ACC112 (cell line): ENCODE data around the gene EIF5A2.

Source experiments
- H2AFZ ChIP-seq: fragments of 200-600 bp; sonication (generic); one replicate; pipeline ENCODE4 v1.6.0; 2017; ENCODE audit warnings: antibody characterized with exemption, low read length; ENCODE audit not compliant: unreplicated experiment
- H3K27ac ChIP-seq: fragments of 200-600 bp; sonication (generic); 2 replicates; pipeline ENCODE4 v1.5.1; 2014; ENCODE audit warnings: low read depth, mild to moderate bottlenecking, antibody characterized with exemption, low read length, moderate library complexity
- H3K27me3 ChIP-seq: fragments of 200-600 bp; sonication (generic); 2 replicates; pipeline ENCODE4 v1.6.1; 2014; ENCODE audit warnings: mild to moderate bottlenecking, antibody characterized with exemption, low read length, moderate library complexity, mixed read lengths; ENCODE audit not compliant: insufficient read depth
- H3K36me3 ChIP-seq: fragments of 200-600 bp; sonication (generic); 2 replicates; pipeline ENCODE4 v1.6.1; 2016; ENCODE audit warnings: mild to moderate bottlenecking, antibody characterized with exemption, low read length, moderate library complexity, mixed read lengths; ENCODE audit not compliant: insufficient read depth
- H3K4me1 ChIP-seq: fragments of 200-600 bp; sonication (generic); one replicate; pipeline ENCODE4 v1.6.1; 2016; ENCODE audit warnings: low read length, mixed read lengths; ENCODE audit not compliant: insufficient read depth, unreplicated experiment, control insufficient read depth
- H3K4me3 ChIP-seq: fragments of 200-600 bp; sonication (generic); 2 replicates; pipeline ENCODE4 v1.5.1; 2014; ENCODE audit warnings: mild to moderate bottlenecking, low read depth, low read length
- H3K79me2 ChIP-seq: fragments of 200-600 bp; sonication (generic); one replicate; pipeline ENCODE4 v1.6.0; 2016; ENCODE audit warnings: low read length; ENCODE audit not compliant: control insufficient read depth, unreplicated experiment, insufficient read depth

The EIF5A2 gene

GRCh38 chr3:170858599-170858998 is 49.8 kb downstream of the EIF5A2 start:
- Histone ChIP-seq H3K4me3 (no peak overlapping the region), H3K36me3 (no peaks in the 10 kb centered on the region), H3K27ac (no peak overlapping the region)

GRCh38 chr3:170852324-170852723 is 56.1 kb downstream of the EIF5A2 start:
- no peaks in the 10 kb centered on the region for H3K4me1 ChIP-seq
- H3K79me2 ChIP-seq = no peaks in the 10 kb centered on the region
- no peaks in the 10 kb centered on the region for H3K36me3 ChIP-seq
- H3K4me3 ChIP-seq = no peak overlapping the region
- H3K27ac ChIP-seq = no peak overlapping the region
- H2AFZ ChIP-seq = no peak overlapping the region
- H3K27me3 ChIP-seq = no peaks in the 10 kb centered on the region

More at GRCh38 chr3:170858599-170858998, 49.8 kb downstream of the EIF5A2 start:
- H3K79me2 ChIP-seq = no peaks in the 10 kb centered on the region
- no peaks in the 10 kb centered on the region for H3K27me3 ChIP-seq
- H2AFZ ChIP-seq = no peak overlapping the region
- peaks cover 5% of the 10 kb centered on the region for H3K4me1 ChIP-seq

DNA sequence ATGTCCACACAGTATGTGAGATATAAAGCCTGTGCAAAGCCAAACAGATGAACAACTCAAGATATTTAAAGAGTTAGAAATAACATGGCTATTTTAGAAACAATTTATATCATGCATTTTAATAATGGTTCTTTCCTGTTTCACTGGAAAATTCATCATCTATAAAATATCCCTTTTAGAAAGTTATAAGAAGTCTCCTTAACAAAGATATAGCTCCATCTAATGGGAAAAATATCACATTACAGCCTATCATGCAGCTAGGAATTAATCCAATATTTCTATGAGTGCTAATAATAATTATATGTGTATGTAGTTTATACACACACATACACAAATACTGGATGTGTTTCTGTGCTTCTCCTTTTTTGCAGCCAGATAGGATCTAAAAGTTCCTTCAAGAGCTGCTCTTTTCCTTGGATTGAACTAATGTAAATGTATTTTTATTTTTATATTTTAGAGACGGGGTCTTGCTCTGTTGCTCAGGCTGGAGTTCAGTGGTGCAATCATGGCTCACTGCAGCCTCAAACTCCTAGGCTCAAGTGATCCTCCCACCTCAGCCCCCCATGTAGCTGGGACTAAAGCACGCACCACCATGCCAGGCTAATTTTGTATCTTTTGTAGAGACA is 60.0 kb downstream of the EIF5A2 start:
- Histone ChIP-seq H3K27me3 (no peaks in the 10 kb centered on the region), H3K4me3 (no peak overlapping the region), H3K79me2 (no peaks in the 10 kb centered on the region), H3K27ac (no peak overlapping the region), H2AFZ (peak overlapping the region; percentile 31), H3K4me1 (no peaks in the 10 kb centered on the region), H3K36me3 (no peaks in the 10 kb centered on the region)

DNA sequence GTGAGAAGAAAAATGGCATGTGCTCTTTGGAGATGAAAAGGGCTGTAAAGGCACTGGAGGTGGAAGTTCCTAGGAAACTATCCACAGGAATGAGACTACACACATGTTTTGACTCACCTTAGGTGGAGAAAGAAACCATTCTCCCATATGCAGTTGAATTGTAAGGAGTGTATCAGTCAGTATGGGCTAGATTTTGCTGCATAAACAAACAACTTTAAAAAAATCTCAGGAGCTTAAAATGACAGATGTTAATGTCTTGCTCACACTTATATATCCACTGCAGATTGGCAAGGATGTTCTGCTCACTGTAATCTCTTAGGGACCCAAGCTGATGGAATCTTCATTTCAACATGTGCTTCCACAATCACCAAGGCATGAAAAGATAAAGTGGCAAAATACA is 64.1 kb downstream of the EIF5A2 start:
- Histone ChIP-seq H3K79me2 (no peaks in the 10 kb centered on the region), H3K27ac (no peak overlapping the region), H3K27me3 (no peaks in the 10 kb centered on the region), H3K4me1 (peaks cover 13% of the 10 kb centered on the region), H2AFZ (no peak overlapping the region), H3K4me3 (no peak overlapping the region), H3K36me3 (no peaks in the 10 kb centered on the region)

GRCh38 chr3:170840291-170840859 is 68.1 kb downstream of the EIF5A2 start:
- Histone ChIP-seq H3K79me2 (no peaks in the 10 kb centered on the region), H2AFZ (no peak overlapping the region), H3K27me3 (peaks cover 1% of the 10 kb centered on the region; the same call in 1 of the 2 replicates), H3K27ac (no peak overlapping the region), H3K4me1 (peaks cover 13% of the 10 kb centered on the region), H3K36me3 (no peaks in the 10 kb centered on the region), H3K4me3 (no peak overlapping the region)

- H3K4me3 ChIP-seq = no peak overlapping the region
- H3K27me3 ChIP-seq = peaks cover 8% of the 10 kb centered on the region; the same call in 1 of the 2 replicates
- H2AFZ ChIP-seq = peak overlapping the region; percentile 8
- no peaks in the 10 kb centered on the region for H3K79me2 ChIP-seq
- no peaks in the 10 kb centered on the region for H3K36me3 ChIP-seq
- H3K27ac ChIP-seq = no peak overlapping the region
- peaks cover 13% of the 10 kb centered on the region for H3K4me1 ChIP-seq
Measured at GRCh38 chr3:170839518-170840100, 68.8 kb downstream of the EIF5A2 start.
